Central memory CD4-positive, alpha-beta T cell (primary cell): ENCODE measurements around the gene SINHCAF.

ENCODE experiments used
- DNase-seq: peaks from one replicate; pipeline ENCODE4 v3.0.0; 2022

Gene SINHCAF

DNA sequence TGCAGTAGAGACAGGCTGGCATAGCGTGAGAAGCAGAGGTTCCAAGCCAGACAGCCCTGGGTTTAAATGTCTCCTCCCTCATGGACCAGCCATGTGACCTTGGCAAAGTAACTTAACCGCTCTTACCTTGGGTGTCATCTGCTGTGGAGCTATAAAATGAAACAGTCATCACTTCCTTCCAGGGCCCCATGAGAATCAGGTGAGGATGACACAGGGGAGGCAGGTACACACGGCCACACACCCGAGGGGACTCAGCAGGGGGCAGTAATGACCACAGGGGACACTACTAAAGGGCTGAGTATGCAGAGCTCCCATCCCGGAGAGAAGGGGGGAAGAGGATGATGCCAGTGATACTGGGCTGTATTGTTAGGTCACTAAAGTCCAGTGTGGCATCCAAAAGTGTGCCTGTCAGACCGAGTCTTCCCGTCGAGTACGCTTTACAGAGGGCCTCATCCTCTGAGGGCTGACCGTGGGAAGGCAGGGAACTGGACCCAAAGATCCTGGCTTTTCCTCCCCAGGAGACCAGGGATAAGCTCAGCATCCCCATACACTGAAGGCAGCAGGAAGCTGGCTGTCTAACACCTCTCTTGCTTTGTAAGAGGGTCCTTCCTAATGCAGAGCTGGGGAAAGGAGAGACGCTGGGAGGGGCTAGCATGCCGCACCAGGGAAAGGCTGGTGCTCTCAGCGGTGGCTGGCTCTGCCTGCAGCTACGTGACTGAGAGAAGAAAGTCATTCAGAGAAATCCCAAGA lies 94.2 kb downstream of the SINHCAF start:
- DNase-seq: no peak
